A549 (cell line): Measurements from ENCODE around the gene PRDM11. TPM values are rescaled to one million over a fixed set of nuclear protein-coding genes. Genes with fewer than 3 reads are reported as not detected.

Experiments
- ATAC-seq, 2 experiments: fragments of 200-7000 bp in 1 of 2; fragments of >200 bp in 1 of 2; cut with Nextera tagmentation in 1 of 2; cut with Tn5 transposase in 1 of 2; 3 replicates each; pipeline versions ENCODE4 v1.8.0 to v1.9.1; 2018 to 2020; ENCODE audit warnings: mild to moderate bottlenecking in 1 of 2, moderate library complexity in 1 of 2
- CTCF ChIA-PET: fragments of 300-600 bp; sonication (Branson Sonifier 250); formaldehyde crosslinking; extraction: SDS; loops from one replicate; lab custom pipeline; 2021; ENCODE audit warnings: antibody characterized with exemption, inconsistent platforms; lab: Yijun Ruan, JAX
- POLR2A ChIA-PET: fragments of 350-600 bp; formaldehyde crosslinking; extraction: SDS; loops from one replicate; lab custom pipeline; 2021; ENCODE audit warnings: antibody characterized with exemption, inconsistent platforms; lab: Yijun Ruan, JAX
- DNase-seq, 2 experiments: peaks; one replicate each; pipeline versions ENCODE4 v3.0.0 to v3.0.0-alpha.2; 2011 to 2016; ENCODE audit warnings: low read depth in 1 of 2, low spot score in 1 of 2
- FAIRE-seq: peaks from 2 replicates; lab custom pipeline; 2011; peaks lifted over from hg19 to GRCh38; lab: Jason Lieb, UNC
- H3K27ac ChIP-seq, 2 experiments: fragments of >200 bp; sonication (Bioruptor Twin); formaldehyde crosslinking; 3 replicates each; pipeline ENCODE4 v1.5.1; 2016 to 2017
- H3K4me1 ChIP-seq: fragments of >200 bp; sonication (Bioruptor Twin); formaldehyde crosslinking; 3 replicates; pipeline ENCODE4 v1.6.1; 2016
- H3K4me2 ChIP-seq: fragments of >200 bp; sonication (Bioruptor Twin); formaldehyde crosslinking; 3 replicates; pipeline ENCODE4 v1.6.1; 2016
- H3K4me3 ChIP-seq: fragments of >200 bp; sonication (Bioruptor Twin); formaldehyde crosslinking; 3 replicates; pipeline ENCODE4 v1.5.1; 2016
- H3K9me3 ChIP-seq: fragments of >200 bp; sonication (Bioruptor Twin); formaldehyde crosslinking; 3 replicates; pipeline ENCODE4 v1.6.1; 2016
- BCL3 ChIP-seq: fragments of >200 bp; sonication (Bioruptor Twin); formaldehyde crosslinking; IDR thresholded peaks from 3 replicates; pipeline ENCODE4 v1.6.1; 2016
- CHD4 ChIP-seq: fragments of 200-600 bp; sonication (generic); IDR thresholded peaks from 2 replicates; pipeline ENCODE4 v1.6.1; 2016; ENCODE audit warnings: antibody characterized with exemption, mild to moderate bottlenecking, borderline replicate concordance
- EP300 ChIP-seq, 2 experiments: fragments of >200 bp; sonication (Bioruptor Twin); formaldehyde crosslinking; IDR thresholded peaks; 2 replicates in 1 of 2; 3 replicates in 1 of 2; pipeline ENCODE4 v1.6.1; 2016 to 2017
- FOSL2 ChIP-seq, 2 experiments: fragments of 450-650 bp in 1 of 2; fragments of >200 bp in 1 of 2; sonication (Bioruptor Twin) in 1 of 2; formaldehyde crosslinking; IDR thresholded peaks; 2 replicates each; pipeline versions ENCODE4 v1.5.0 to v1.6.1; 2016 to 2020; ENCODE audit warnings: mild to moderate bottlenecking in 1 of 2, moderate library complexity in 1 of 2
- GATA3 ChIP-seq: IDR thresholded peaks from 2 replicates; pipeline ENCODE4 v1.6.1; 2012; ENCODE audit warnings: borderline replicate concordance
- HOXB13 ChIP-seq: fragments of 250-450 bp; sonication (Bioruptor Pico); IDR thresholded peaks from 2 replicates; pipeline ENCODE4 v1.5.0; 2020; ENCODE audit warnings: low read depth, mild to moderate bottlenecking, moderate library complexity
- HOXB5 ChIP-seq: fragments of 250-450 bp; sonication (Bioruptor Pico); IDR thresholded peaks from 2 replicates; pipeline ENCODE4 v1.5.0; 2020; ENCODE audit warnings: mild to moderate bottlenecking, moderate library complexity
- JUNB ChIP-seq: fragments of >200 bp; sonication (Bioruptor Twin); formaldehyde crosslinking; IDR thresholded peaks from 2 replicates; pipeline ENCODE4 v1.6.1; 2016
- MAFK ChIP-seq: fragments of 450-650 bp; IDR thresholded peaks from 2 replicates; pipeline ENCODE4 v1.6.1; 2014; ENCODE audit not compliant: partially characterized antibody
- MYC ChIP-seq: IDR thresholded peaks from 2 replicates; pipeline ENCODE4 v1.6.1; 2012; ENCODE audit warnings: mild to moderate bottlenecking, inconsistent platforms, low read length, improper control_type of control experiment, borderline replicate concordance
- NFE2L2 ChIP-seq: fragments of 150-350 bp; conservative IDR thresholded peaks from 2 replicates; pipeline ENCODE4 v1.6.1; 2014; ENCODE audit warnings: low read length
- NR3C1 ChIP-seq: fragments of >200 bp; sonication (Bioruptor Twin); formaldehyde crosslinking; IDR thresholded peaks from 3 replicates; pipeline ENCODE4 v1.6.1; 2017
- PHF8 ChIP-seq: fragments of 200-600 bp; sonication (generic); IDR thresholded peaks from 2 replicates; pipeline ENCODE4 v1.6.1; 2016; ENCODE audit warnings: low read depth, mild to moderate bottlenecking, antibody characterized with exemption, moderate library complexity, borderline replicate concordance
- RCOR1 ChIP-seq: fragments of 150-350 bp; IDR thresholded peaks from 2 replicates; pipeline ENCODE4 v1.6.1; 2014; ENCODE audit warnings: antibody characterized with exemption, low read length, low read depth
- WGBS: methylation state at CpG from one replicate; pipeline ENCODE4 v1.1.6; 2017; ENCODE audit errors: missing lambda C conversion rate; 5-methylcytosine and 5-hydroxymethylcytosine counted together
- polyA plus RNA-seq, 4 experiments: library from polyadenylated mRNA; depleted of rRNA in 3 of 4; stranded (reverse); fragments of >200 nt; fragmentation: RNase III in 1 of 4; extraction: RNeasy Plus Mini Kit Qiagen cat#74134 plus additional on column Dnase treatment in 1 of 4; gene quantifications; 2 replicates in 3 of 4; 3 replicates in 1 of 4; pipeline ENCODE4 v1.2.3, GENCODE V29; 2011 to 2017
- TF ChIP-seq, protein P1 (sequence below): fragments of 200-600 bp; sonication (generic); IDR thresholded peaks from 2 replicates; pipeline ENCODE4 v1.6.1; 2016; ENCODE audit warnings: antibody characterized with exemption, mild to moderate bottlenecking, moderate library complexity
- TF ChIP-seq, protein P2 (sequence below): fragments of 250-450 bp; sonication (Bioruptor Pico); IDR thresholded peaks from 2 replicates; pipeline ENCODE4 v1.5.0; 2020; ENCODE audit warnings: low read depth, mild to moderate bottlenecking, moderate library complexity
- TF ChIP-seq, protein P3 (sequence below): fragments of >200 bp; sonication (Bioruptor Twin); formaldehyde crosslinking; IDR thresholded peaks from 2 replicates; pipeline ENCODE4 v1.6.1; 2016

The PRDM11 gene
- polyA plus RNA-seq, 2 of the 4 experiments (the other 2 are of a cell fraction) = 4.3 to 5.3 TPM

GRCh38 chr11:45278714-45279113 lies 132.3 kb downstream of the PRDM11 start:
- H3K4me2 ChIP-seq = no peak overlapping the region
- TF ChIP-seq MYC (no peak), NFE2L2 (no peak), PHF8 (no peak), JUNB (no peak), NR3C1 (no peak), EP300 (IDR thresholded peaks at IDR 0.05) (no peak), RCOR1 (no peak), CHD4 (no peak), HOXB13 (no peak)
- TF ChIP-seq, protein P1, sequence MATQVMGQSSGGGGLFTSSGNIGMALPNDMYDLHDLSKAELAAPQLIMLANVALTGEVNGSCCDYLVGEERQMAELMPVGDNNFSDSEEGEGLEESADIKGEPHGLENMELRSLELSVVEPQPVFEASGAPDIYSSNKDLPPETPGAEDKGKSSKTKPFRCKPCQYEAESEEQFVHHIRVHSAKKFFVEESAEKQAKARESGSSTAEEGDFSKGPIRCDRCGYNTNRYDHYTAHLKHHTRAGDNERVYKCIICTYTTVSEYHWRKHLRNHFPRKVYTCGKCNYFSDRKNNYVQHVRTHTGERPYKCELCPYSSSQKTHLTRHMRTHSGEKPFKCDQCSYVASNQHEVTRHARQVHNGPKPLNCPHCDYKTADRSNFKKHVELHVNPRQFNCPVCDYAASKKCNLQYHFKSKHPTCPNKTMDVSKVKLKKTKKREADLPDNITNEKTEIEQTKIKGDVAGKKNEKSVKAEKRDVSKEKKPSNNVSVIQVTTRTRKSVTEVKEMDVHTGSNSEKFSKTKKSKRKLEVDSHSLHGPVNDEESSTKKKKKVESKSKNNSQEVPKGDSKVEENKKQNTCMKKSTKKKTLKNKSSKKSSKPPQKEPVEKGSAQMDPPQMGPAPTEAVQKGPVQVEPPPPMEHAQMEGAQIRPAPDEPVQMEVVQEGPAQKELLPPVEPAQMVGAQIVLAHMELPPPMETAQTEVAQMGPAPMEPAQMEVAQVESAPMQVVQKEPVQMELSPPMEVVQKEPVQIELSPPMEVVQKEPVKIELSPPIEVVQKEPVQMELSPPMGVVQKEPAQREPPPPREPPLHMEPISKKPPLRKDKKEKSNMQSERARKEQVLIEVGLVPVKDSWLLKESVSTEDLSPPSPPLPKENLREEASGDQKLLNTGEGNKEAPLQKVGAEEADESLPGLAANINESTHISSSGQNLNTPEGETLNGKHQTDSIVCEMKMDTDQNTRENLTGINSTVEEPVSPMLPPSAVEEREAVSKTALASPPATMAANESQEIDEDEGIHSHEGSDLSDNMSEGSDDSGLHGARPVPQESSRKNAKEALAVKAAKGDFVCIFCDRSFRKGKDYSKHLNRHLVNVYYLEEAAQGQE = no peak
- POLR2A ChIA-PET = no interaction called here
- DNase-seq = no peak
- WGBS = 75% methylated on average over 4 of the region's 4 CpGs
- no peak overlapping the region for H3K4me3 ChIP-seq
- ATAC-seq = no peak
- H3K4me1 ChIP-seq = peaks cover 8% of the 10 kb centered on the region
- no peak for FAIRE-seq
- H3K9me3 ChIP-seq = peaks cover 17% of the 10 kb centered on the region
- CTCF ChIA-PET = no interaction called here
- H3K27ac ChIP-seq = no peak overlapping the region

GRCh38 chr11:45279645-45280044 lies 133.2 kb downstream of the PRDM11 start:
- no peak for TF ChIP-seq HOXB5
- TF ChIP-seq MAFK = no peak
- no peak for TF ChIP-seq BCL3
- no peak for TF ChIP-seq GATA3
- no peak for FAIRE-seq
- ChIA-PET CTCF (interaction anchor here (1.1 to 1.2 kb wide), 2 partner anchors 13 to 176 kb away, joined by 3 to 4 read pairs; no protein-coding TSS in a partner anchor), POLR2A (no interaction called here)
- Histone ChIP-seq H3K4me3 (no peak overlapping the region), H3K4me2 (no peak overlapping the region), H3K27ac (no peak overlapping the region), H3K4me1 (no peaks in the 10 kb centered on the region), H3K9me3 (peaks cover 17% of the 10 kb centered on the region)
- no peak for ATAC-seq
- DNase-seq = no peak
- 82% methylated on average over 2 of the region's 2 CpGs for WGBS

- 68% methylated on average over 3 of the region's 3 CpGs for WGBS
- POLR2A ChIA-PET = no interaction called here
These were observed 134.0 kb downstream of the PRDM11 start for GRCh38 chr11:45280449-45280848.

More at GRCh38 chr11:45280449-45280848, 134.0 kb downstream of the PRDM11 start:
- DNase-seq (no peak), FAIRE-seq (no peak), ATAC-seq (no peak)
- Histone ChIP-seq H3K4me3 (no peak overlapping the region), H3K9me3 (peaks cover 17% of the 10 kb centered on the region), H3K27ac (no peak overlapping the region), H3K4me2 (no peak overlapping the region), H3K4me1 (no peaks in the 10 kb centered on the region)
- CTCF ChIA-PET = interaction anchor here (1.2 kb wide), 1 partner anchor 14 kb away, joined by 3 read pairs; no protein-coding TSS in a partner anchor
- TF ChIP-seq EP300 (IDR thresholded peaks at IDR 0.05) (no peak), FOSL2 (IDR thresholded peaks at IDR 0.05) (no peak), FOSL2 (CRISPR knock-in tag; IDR thresholded peaks at IDR 0.05) (no peak), NR3C1 (no peak)
- TF ChIP-seq, protein P2, sequence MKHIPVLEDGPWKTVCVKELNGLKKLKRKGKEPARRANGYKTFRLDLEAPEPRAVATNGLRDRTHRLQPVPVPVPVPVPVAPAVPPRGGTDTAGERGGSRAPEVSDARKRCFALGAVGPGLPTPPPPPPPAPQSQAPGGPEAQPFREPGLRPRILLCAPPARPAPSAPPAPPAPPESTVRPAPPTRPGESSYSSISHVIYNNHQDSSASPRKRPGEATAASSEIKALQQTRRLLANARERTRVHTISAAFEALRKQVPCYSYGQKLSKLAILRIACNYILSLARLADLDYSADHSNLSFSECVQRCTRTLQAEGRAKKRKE (CRISPR knock-in tag) = no peak
- TF ChIP-seq, protein P3, sequence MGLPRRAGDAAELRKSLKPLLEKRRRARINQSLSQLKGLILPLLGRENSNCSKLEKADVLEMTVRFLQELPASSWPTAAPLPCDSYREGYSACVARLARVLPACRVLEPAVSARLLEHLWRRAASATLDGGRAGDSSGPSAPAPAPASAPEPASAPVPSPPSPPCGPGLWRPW = no peak
